AG09309 (cell line): ENCODE data around the gene KRT71.

ENCODE experiments used
- DNase-seq: peaks from one replicate; pipeline ENCODE4 v3.0.0-alpha.2; 2010; ENCODE audit warnings: low read depth
- H3K4me3 ChIP-seq: 2 replicates; pipeline ENCODE4 v1.5.1; 2011; ENCODE audit warnings: mild to moderate bottlenecking, low read depth, low read length, moderate library complexity; ENCODE audit not compliant: control insufficient read depth
- CTCF ChIP-seq: IDR thresholded peaks from 2 replicates; pipeline ENCODE4 v1.5.1; 2011; ENCODE audit warnings: mild to moderate bottlenecking, low read depth, low read length, inconsistent platforms; ENCODE audit not compliant: insufficient read depth, control insufficient read depth; ENCODE audit errors: missing control alignments

The KRT71 gene

GRCh38 chr12:52584156-52584682 is 31.3 kb upstream of the KRT71 start:
- no peak for DNase-seq
- no peak for TF ChIP-seq CTCF
- H3K4me3 ChIP-seq = no peak overlapping the region

GRCh38 chr12:52582971-52583456 is 30.1 kb upstream of the KRT71 start:
- H3K4me3 ChIP-seq = no peak overlapping the region
- no peak for DNase-seq
- TF ChIP-seq CTCF = peak; percentile 82

- DNase-seq = no peak
- no peak for TF ChIP-seq CTCF
- no peak overlapping the region for H3K4me3 ChIP-seq
Observed at GRCh38 chr12:52582486-52582885, 29.5 kb upstream of the KRT71 start.

- no peak overlapping the region for H3K4me3 ChIP-seq
- TF ChIP-seq CTCF = no peak
- DNase-seq = peak; percentile 3
Observed at GRCh38 chr12:52581481-52581880, 28.5 kb upstream of the KRT71 start.

GRCh38 chr12:52581066-52581465 is 28.1 kb upstream of the KRT71 start:
- no peak overlapping the region for H3K4me3 ChIP-seq
- no peak for TF ChIP-seq CTCF
- no peak for DNase-seq

GRCh38 chr12:52580496-52580895 is 27.6 kb upstream of the KRT71 start:
- no peak for TF ChIP-seq CTCF
- DNase-seq = no peak
- H3K4me3 ChIP-seq = no peak overlapping the region
